Mesenchymal stem cell (in vitro differentiated cells and primary cell): ENCODE results near the gene FLRT3.

Experiments
- DNase-seq: peaks from one replicate; pipeline ENCODE4 v3.0.0-alpha.2; 2013
- H2AFZ ChIP-seq: one replicate; pipeline ENCODE4 v1.6.1; 2013; ENCODE audit warnings: low read depth, mild to moderate bottlenecking, control low read depth, inconsistent platforms, low read length, moderate library complexity
- H2AK5ac ChIP-seq: 2 replicates; pipeline ENCODE4 v1.6.1; 2013; ENCODE audit warnings: low read length, moderate library complexity, mild to moderate bottlenecking, inconsistent platforms; ENCODE audit not compliant: severe bottlenecking
- H2BK120ac ChIP-seq: one replicate; pipeline ENCODE4 v1.6.1; 2013; ENCODE audit warnings: low read depth, mild to moderate bottlenecking, inconsistent platforms, low read length, moderate library complexity
- H2BK12ac ChIP-seq, 2 experiments: one replicate each; pipeline ENCODE4 v1.6.1; 2013; ENCODE audit warnings: inconsistent platforms in 2 of 2, low read length in 2 of 2, mild to moderate bottlenecking in 2 of 2, moderate library complexity in 2 of 2, control low read depth in 1 of 2
- H2BK15ac ChIP-seq: one replicate; pipeline ENCODE4 v1.6.1; 2013; ENCODE audit warnings: mild to moderate bottlenecking, low read depth, inconsistent platforms; ENCODE audit not compliant: poor library complexity, severe bottlenecking
- H2BK5ac ChIP-seq: 2 replicates; pipeline ENCODE4 v1.6.1; 2013; ENCODE audit warnings: low read depth, mild to moderate bottlenecking, low read length, control low read depth, inconsistent platforms; ENCODE audit not compliant: poor library complexity, severe bottlenecking
- H3K14ac ChIP-seq, 2 experiments: one replicate each; pipeline ENCODE4 v1.6.1; 2013; ENCODE audit warnings: inconsistent platforms in 2 of 2, low read length in 2 of 2, control low read depth in 1 of 2, mild to moderate bottlenecking in 1 of 2, moderate library complexity in 1 of 2
- H3K18ac ChIP-seq, 2 experiments: one replicate each; pipeline ENCODE4 v1.6.1; 2013; ENCODE audit warnings: inconsistent platforms in 2 of 2, low read length in 2 of 2, control low read depth in 1 of 2, low read depth in 1 of 2, mild to moderate bottlenecking in 1 of 2
- H3K23ac ChIP-seq, 2 experiments: one replicate each; pipeline ENCODE4 v1.6.1; 2013; ENCODE audit warnings: inconsistent platforms in 2 of 2, low read length in 2 of 2, mild to moderate bottlenecking in 2 of 2, moderate library complexity in 2 of 2, control low read depth in 1 of 2
- H3K27ac ChIP-seq: 2 replicates; pipeline ENCODE4 v1.5.1; 2013; ENCODE audit warnings: mild to moderate bottlenecking, moderate library complexity, low read length, control low read depth, inconsistent platforms; ENCODE audit not compliant: poor library complexity, severe bottlenecking
- H3K27me3 ChIP-seq, 2 experiments: 2 replicates each; pipeline versions ENCODE4 v1.6.1 to v1.7.0; 2013; ENCODE audit warnings: low read length in 2 of 2, mild to moderate bottlenecking in 2 of 2, moderate library complexity in 2 of 2, control low read depth in 1 of 2, inconsistent platforms in 1 of 2; ENCODE audit not compliant: control insufficient read depth in 1 of 2, insufficient read depth in 1 of 2
- H3K36me3 ChIP-seq, 2 experiments: 2 replicates each; pipeline versions ENCODE4 v1.6.1 to v1.7.0; 2013; ENCODE audit warnings: low read length in 2 of 2, control low read depth in 1 of 2, inconsistent platforms in 1 of 2, low read depth in 1 of 2, mild to moderate bottlenecking in 1 of 2; ENCODE audit not compliant: insufficient read depth in 2 of 2, control insufficient read depth in 1 of 2
- H3K4ac ChIP-seq, 2 experiments: one replicate each; pipeline ENCODE4 v1.6.1; 2013; ENCODE audit warnings: inconsistent platforms in 2 of 2, low read length in 2 of 2, mild to moderate bottlenecking in 2 of 2, moderate library complexity in 2 of 2, control low read depth in 1 of 2, low read depth in 1 of 2
- H3K4me1 ChIP-seq: 2 replicates; pipeline ENCODE4 v1.6.1; 2013; ENCODE audit warnings: low read depth, low read length, control low read depth; ENCODE audit not compliant: control insufficient read depth, insufficient read depth
- H3K4me2 ChIP-seq: 2 replicates; pipeline ENCODE4 v1.6.1; 2013; ENCODE audit warnings: low read length, mild to moderate bottlenecking, inconsistent platforms; ENCODE audit not compliant: poor library complexity, severe bottlenecking
- H3K4me3 ChIP-seq, 2 experiments: 2 replicates each; pipeline versions ENCODE4 v1.5.1 to v1.7.0; 2013; ENCODE audit warnings: low read length in 2 of 2, mild to moderate bottlenecking in 2 of 2, control low read depth in 1 of 2, low read depth in 1 of 2; ENCODE audit not compliant: insufficient read depth in 1 of 2
- H3K79me1 ChIP-seq: replicated peaks from 2 replicates; pipeline ENCODE4 v1.6.1; 2013; ENCODE audit warnings: mild to moderate bottlenecking, control low read depth, low read length, inconsistent platforms; ENCODE audit not compliant: poor library complexity, severe bottlenecking
- H3K9ac ChIP-seq: 2 replicates; pipeline ENCODE4 v1.7.0; 2013; ENCODE audit warnings: mild to moderate bottlenecking, low read length, moderate library complexity
- H3K9me3 ChIP-seq: 2 replicates; pipeline ENCODE4 v1.7.0; 2013; ENCODE audit warnings: mild to moderate bottlenecking, low read length; ENCODE audit not compliant: control insufficient read depth
- H4K8ac ChIP-seq: one replicate; pipeline ENCODE4 v1.6.1; 2013; ENCODE audit warnings: inconsistent platforms, mild to moderate bottlenecking, low read length, moderate library complexity
- H4K91ac ChIP-seq: one replicate; pipeline ENCODE4 v1.6.1; 2013; ENCODE audit warnings: mild to moderate bottlenecking, low read length, inconsistent platforms
- WGBS: methylation state at CpG from one replicate; pipeline ENCODE4 v1.1.7; 2013; ENCODE audit warnings: mixed read lengths; 5-methylcytosine and 5-hydroxymethylcytosine counted together

The FLRT3 gene

DNA sequence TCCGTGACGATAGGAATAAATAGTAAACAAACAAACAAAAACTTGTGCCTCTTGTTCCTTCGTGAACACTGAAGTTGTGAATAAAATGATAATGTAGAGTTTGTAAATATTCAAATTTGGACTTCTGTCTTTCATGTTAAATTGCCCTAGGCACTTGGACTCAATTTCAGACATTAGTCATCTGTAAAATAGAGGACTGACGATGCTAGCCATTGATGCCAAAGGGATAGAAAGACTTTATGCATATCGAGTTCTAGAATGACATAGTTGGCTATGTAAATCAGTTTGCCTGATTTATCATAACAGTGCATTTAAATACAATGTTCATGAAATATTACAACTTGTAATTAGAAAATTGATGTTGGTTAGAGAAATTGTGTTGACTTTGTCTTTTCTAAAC lies 45.9 kb upstream of the FLRT3 start:
- H3K4ac ChIP-seq: no peak overlapping the region
- no peak for DNase-seq
- no peak overlapping the region for H3K14ac ChIP-seq
- H4K8ac ChIP-seq: no peak overlapping the region
- no peak overlapping the region for H3K18ac ChIP-seq
- no peaks in the 10 kb centered on the region for H3K4me1 ChIP-seq
- peaks cover 13% of the 10 kb centered on the region for H3K9me3 ChIP-seq
- no peak overlapping the region for H3K4me3 ChIP-seq
- WGBS: 75% methylated on average over 2 of the region's 5 CpGs
- no peak overlapping the region for H2AK5ac ChIP-seq
- H4K91ac ChIP-seq: no peak overlapping the region
- no peaks in the 10 kb centered on the region for H3K36me3 ChIP-seq
- no peak overlapping the region for H3K4me2 ChIP-seq
- no peak overlapping the region for H2BK120ac ChIP-seq
- H2BK5ac ChIP-seq: no peak overlapping the region
- H2AFZ ChIP-seq: no peak overlapping the region
- H2BK12ac ChIP-seq: no peak overlapping the region
- H2BK15ac ChIP-seq: no peak overlapping the region
- H3K9ac ChIP-seq: no peak overlapping the region
- no peak overlapping the region for H3K23ac ChIP-seq
- H3K79me1 ChIP-seq: no peaks in the 10 kb centered on the region
- no peaks in the 10 kb centered on the region for H3K27me3 ChIP-seq
- H3K27ac ChIP-seq: no peak overlapping the region

- Histone ChIP-seq H3K27ac (no peak overlapping the region), H3K18ac (no peak overlapping the region), H3K4me2 (no peak overlapping the region), H3K79me1 (no peaks in the 10 kb centered on the region), H3K36me3 (no peaks in the 10 kb centered on the region), H2BK12ac (no peak overlapping the region), H2AFZ (no peak overlapping the region), H3K23ac (no peak overlapping the region), H4K8ac (no peak overlapping the region), H3K4me1 (no peaks in the 10 kb centered on the region), H2BK5ac (no peak overlapping the region), H2BK15ac (no peak overlapping the region), H3K14ac (no peak overlapping the region), H3K9me3 (no peaks in the 10 kb centered on the region), H2AK5ac (no peak overlapping the region), H3K4ac (no peak overlapping the region), H3K4me3 (no peak overlapping the region), H2BK120ac (no peak overlapping the region), H4K91ac (no peak overlapping the region), H3K9ac (no peak overlapping the region), H3K27me3 (no peaks in the 10 kb centered on the region)
- no peak for DNase-seq
Measured at GRCh38 chr20:14378326-14378725, 40.9 kb upstream of the FLRT3 start.

GRCh38 chr20:14375416-14375985 lies 38.1 kb upstream of the FLRT3 start:
- DNase-seq: no peak
- no peak overlapping the region for H2AFZ ChIP-seq

DNA sequence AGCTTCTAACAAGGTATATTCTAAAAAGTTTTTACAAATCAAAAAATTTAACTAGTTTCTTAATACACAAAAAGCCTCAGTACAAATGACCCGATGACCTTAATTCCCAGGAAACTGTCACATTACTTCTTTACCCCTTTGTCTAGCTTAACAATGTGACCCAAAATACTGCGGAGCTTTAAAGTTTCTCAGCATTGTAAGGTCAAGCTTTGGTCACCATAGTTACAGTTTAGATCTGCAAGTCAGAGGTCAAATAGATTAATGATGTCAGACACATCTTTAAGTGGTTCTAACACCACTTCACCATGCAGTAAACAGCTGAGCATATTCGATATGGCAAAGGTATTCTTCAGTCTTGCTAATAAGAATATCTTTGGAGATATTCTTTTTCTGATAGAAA lies 36.8 kb upstream of the FLRT3 start:
- H2BK120ac ChIP-seq: no peak overlapping the region
- H2AK5ac ChIP-seq: no peak overlapping the region
- no peak overlapping the region for H2BK5ac ChIP-seq
- H2BK12ac ChIP-seq: no peak overlapping the region
- H4K91ac ChIP-seq: no peak overlapping the region
- DNase-seq: no peak
- no peak overlapping the region for H3K4me3 ChIP-seq
- no peaks in the 10 kb centered on the region for H3K9me3 ChIP-seq
- H3K14ac ChIP-seq: no peak overlapping the region
- H3K18ac ChIP-seq: no peak overlapping the region
- no peaks in the 10 kb centered on the region for H3K4me1 ChIP-seq
- H3K79me1 ChIP-seq: no peaks in the 10 kb centered on the region
- 56% methylated on average over 2 of the region's 3 CpGs for WGBS
- no peak overlapping the region for H3K4ac ChIP-seq
- no peak overlapping the region for H3K23ac ChIP-seq
- no peak overlapping the region for H3K9ac ChIP-seq
- no peak overlapping the region for H3K27ac ChIP-seq
- H3K36me3 ChIP-seq: no peaks in the 10 kb centered on the region
- H2AFZ ChIP-seq: no peak overlapping the region
- no peak overlapping the region for H3K4me2 ChIP-seq
- H4K8ac ChIP-seq: no peak overlapping the region
- no peak overlapping the region for H2BK15ac ChIP-seq
- no peaks in the 10 kb centered on the region for H3K27me3 ChIP-seq

More at GRCh38 chr20:14375416-14375985, 38.1 kb upstream of the FLRT3 start:
- Histone ChIP-seq H2BK120ac (no peak overlapping the region), H2BK15ac (no peak overlapping the region), H3K27me3 (no peaks in the 10 kb centered on the region), H3K4me1 (no peaks in the 10 kb centered on the region), H3K36me3 (no peaks in the 10 kb centered on the region), H3K27ac (no peak overlapping the region), H2BK12ac (no peak overlapping the region), H3K9me3 (no peaks in the 10 kb centered on the region), H3K14ac (no peak overlapping the region), H2BK5ac (no peak overlapping the region), H3K18ac (no peak overlapping the region), H4K8ac (no peak overlapping the region), H3K9ac (no peak overlapping the region), H3K23ac (no peak overlapping the region), H3K4me2 (no peak overlapping the region), H3K4me3 (no peak overlapping the region), H3K4ac (no peak overlapping the region), H3K79me1 (no peaks in the 10 kb centered on the region), H4K91ac (no peak overlapping the region), H2AK5ac (no peak overlapping the region)
- 76% methylated on average over 4 of the region's 4 CpGs for WGBS
